IMR-90 (cell line): ENCODE results near the gene COL23A1.

ENCODE experiments used
- BHLHE40 ChIP-seq: fragments of 150-350 bp; IDR thresholded peaks from 2 replicates; pipeline ENCODE4 v1.6.1; 2016; ENCODE audit warnings: mild to moderate bottlenecking, low read depth, low read length
- CEBPB ChIP-seq: IDR thresholded peaks from 2 replicates; pipeline ENCODE4 v1.6.1; 2012; ENCODE audit warnings: low read depth, low read length, improper control_type of control experiment
- FOS ChIP-seq: fragments of 150-350 bp; IDR thresholded peaks from 2 replicates; pipeline ENCODE4 v1.6.1; 2016; ENCODE audit warnings: low read depth, low read length
- MAFK ChIP-seq: IDR thresholded peaks from 2 replicates; pipeline ENCODE4 v1.6.1; 2012; ENCODE audit warnings: low read depth, low read length, improper control_type of control experiment
- MAZ ChIP-seq: IDR thresholded peaks from 2 replicates; pipeline ENCODE4 v1.6.1; 2012; ENCODE audit warnings: low read depth, mild to moderate bottlenecking, low read length, improper control_type of control experiment, moderate library complexity, borderline replicate concordance
- POLR2A ChIP-seq: IDR thresholded peaks from 2 replicates; pipeline ENCODE4 v1.6.1; 2012; ENCODE audit warnings: mild to moderate bottlenecking, low read depth, low read length
- RCOR1 ChIP-seq: IDR thresholded peaks from 2 replicates; pipeline ENCODE4 v1.6.1; 2012; ENCODE audit warnings: mild to moderate bottlenecking, low read length, improper control_type of control experiment; ENCODE audit not compliant: insufficient replicate concordance
- RFX5 ChIP-seq: IDR thresholded peaks from 2 replicates; pipeline ENCODE4 v1.8.0; 2012; ENCODE audit warnings: low read depth, mild to moderate bottlenecking, low read length, moderate library complexity
- TF ChIP-seq, protein P1 (sequence below): conservative IDR thresholded peaks from 2 replicates; pipeline ENCODE4 v1.5.1; 2012; ENCODE audit warnings: mild to moderate bottlenecking, low read depth, low read length, improper control_type of control experiment

GRCh38 chr5:178211095-178212048, 378.8 kb downstream of the COL23A1 start:
- TF ChIP-seq, protein P1, sequence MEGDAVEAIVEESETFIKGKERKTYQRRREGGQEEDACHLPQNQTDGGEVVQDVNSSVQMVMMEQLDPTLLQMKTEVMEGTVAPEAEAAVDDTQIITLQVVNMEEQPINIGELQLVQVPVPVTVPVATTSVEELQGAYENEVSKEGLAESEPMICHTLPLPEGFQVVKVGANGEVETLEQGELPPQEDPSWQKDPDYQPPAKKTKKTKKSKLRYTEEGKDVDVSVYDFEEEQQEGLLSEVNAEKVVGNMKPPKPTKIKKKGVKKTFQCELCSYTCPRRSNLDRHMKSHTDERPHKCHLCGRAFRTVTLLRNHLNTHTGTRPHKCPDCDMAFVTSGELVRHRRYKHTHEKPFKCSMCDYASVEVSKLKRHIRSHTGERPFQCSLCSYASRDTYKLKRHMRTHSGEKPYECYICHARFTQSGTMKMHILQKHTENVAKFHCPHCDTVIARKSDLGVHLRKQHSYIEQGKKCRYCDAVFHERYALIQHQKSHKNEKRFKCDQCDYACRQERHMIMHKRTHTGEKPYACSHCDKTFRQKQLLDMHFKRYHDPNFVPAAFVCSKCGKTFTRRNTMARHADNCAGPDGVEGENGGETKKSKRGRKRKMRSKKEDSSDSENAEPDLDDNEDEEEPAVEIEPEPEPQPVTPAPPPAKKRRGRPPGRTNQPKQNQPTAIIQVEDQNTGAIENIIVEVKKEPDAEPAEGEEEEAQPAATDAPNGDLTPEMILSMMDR: no peak
- TF ChIP-seq MAFK (no peak), RCOR1 (no peak), POLR2A (peak; percentile 32; the same call in 1 of the 2 replicates), BHLHE40 (no peak), CEBPB (no peak), MAZ (no peak), FOS (no peak), RFX5 (no peak)
